Stimulated activated CD4-positive, alpha-beta T cell treated with anti-CD3 and anti-CD28 coated beads, Interleukin-4, amount 100 ng/mL, for 1 hour (primary cell): ENCODE data around the gene FAM53B.

ENCODE experiments used
- DNase-seq: peaks from one replicate; pipeline ENCODE4 v3.0.0-alpha.2; 2020

FAM53B gene

GRCh38 chr10:124605856-124606812 is 138.0 kb downstream of the FAM53B start:
- DNase-seq: no peak

GRCh38 chr10:124605481-124605855 is 138.7 kb downstream of the FAM53B start:
- no peak for DNase-seq

GRCh38 chr10:124605001-124605370 is 139.2 kb downstream of the FAM53B start:
- DNase-seq: no peak

GRCh38 chr10:124604214-124605000 is 139.8 kb downstream of the FAM53B start:
- DNase-seq: no peak

DNA sequence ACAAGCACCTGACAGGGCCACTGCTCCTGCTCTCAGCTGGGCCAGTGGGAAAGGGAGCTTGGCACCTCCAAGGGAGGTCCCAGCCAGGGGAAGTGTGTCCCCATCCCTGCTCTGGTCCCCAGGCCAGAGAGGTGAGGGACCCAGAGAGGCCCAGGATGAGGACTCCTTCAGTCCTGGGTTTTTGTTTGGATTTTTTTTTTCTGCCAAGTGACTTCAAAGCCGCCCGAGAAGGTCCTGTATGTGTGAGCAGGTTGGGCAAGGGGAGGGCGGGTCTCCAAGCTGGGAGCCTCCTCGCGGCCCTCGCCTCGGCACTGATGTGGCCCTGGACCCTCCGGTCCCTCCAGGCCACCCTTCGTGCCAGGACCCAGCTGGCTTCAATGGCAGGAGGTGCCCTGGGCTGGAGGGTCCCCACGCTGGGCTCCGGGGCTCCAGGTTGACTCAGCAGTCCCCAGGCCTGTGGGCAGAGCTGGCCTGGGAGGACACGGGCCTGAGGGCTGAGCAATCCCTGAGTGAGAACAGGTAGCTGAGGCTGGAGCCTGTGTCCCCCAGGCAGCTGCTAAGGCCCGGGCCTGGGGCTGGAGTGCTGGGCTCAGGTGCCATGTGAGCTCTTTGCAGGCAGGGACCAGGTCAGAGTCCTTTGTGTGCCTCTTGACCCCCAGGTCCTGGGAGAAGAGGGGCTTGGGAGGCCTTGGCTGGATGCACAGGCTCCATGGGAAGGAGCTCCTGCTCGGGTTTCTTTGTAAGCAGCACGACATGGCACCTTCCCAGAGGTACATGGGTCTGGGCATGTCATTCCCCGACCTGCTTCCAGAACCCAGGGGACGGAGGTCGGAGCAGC is 140.6 kb downstream of the FAM53B start:
- no peak for DNase-seq

DNA sequence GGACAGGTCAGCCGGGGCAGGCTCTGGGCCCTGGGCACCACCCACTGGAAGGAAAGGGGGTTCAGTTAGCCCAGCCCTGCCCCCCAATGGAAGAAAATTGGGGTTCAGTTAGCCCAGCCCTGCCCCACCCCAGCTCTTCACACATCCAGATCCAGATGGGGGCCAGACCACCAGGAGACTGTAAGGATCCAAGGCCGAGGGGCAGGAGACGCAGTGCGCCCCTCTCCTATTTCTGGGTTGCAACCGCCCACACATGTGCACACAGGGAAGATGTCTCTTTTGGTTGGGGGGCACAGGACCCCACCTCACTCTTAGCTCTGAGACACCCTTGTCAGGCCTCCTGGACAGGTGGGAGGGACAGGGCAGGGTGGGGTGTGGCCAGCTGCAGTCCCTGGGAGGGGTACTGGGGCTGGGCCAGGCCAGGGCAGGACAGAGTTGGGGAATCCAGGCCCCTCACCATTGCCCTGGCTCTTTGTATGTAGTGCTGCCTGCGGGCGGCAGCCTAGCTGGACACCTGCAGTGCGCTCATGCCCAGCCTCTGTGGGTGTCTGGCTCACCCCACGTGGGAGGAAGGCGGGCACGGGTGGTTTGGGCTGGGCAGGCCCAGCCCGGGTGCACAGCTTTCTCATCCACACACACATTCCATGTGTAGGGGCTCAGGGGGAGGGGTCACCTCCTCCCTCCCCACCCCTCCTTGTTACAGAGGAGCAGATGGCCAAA is 141.4 kb downstream of the FAM53B start:
- no peak for DNase-seq

DNA sequence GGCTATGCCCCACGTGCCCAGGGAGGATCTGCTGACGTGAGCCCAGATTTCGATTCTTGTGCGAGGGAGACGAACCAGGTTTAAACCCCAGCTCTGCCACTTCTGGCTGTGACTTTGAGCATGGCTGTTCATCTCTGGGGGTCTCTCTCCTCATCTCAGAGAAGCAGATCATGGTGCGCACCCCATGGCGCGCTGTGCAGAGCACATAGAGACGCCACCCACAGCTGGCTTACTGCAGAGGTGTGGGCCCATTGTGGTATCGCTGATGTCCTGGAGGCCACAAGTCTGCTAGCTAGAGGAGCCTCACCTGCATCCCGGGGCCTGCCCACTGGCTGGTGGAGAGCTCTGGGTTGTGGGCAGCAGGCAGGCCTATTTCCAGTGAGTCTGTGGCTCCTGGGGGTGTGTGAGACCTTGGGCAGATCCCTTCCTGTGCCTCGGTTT is 142.0 kb downstream of the FAM53B start:
- no peak for DNase-seq

- DNase-seq: no peak
Measured at GRCh38 chr10:124601431-124602120, 142.6 kb downstream of the FAM53B start.

DNA sequence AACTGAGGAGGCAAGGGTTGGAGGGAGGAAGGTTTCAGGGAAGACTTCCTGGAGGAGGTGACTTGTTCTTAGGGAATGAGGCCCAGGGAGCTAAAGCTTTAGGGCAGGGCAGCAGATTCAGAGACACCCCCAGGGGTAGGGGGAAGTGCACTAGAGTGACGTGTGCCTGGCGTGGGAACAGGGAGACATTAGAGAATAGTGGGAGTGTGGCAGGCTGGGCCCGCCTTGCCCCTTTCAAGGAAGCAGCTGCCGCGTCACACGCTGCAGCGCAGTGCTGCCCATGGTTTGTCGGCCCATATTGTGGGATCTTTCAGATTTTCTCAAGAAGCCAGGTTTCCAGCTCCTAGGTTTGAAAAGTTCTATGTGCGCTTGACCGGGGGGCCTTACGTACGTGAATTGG is 143.2 kb downstream of the FAM53B start:
- DNase-seq: no peak

DNA sequence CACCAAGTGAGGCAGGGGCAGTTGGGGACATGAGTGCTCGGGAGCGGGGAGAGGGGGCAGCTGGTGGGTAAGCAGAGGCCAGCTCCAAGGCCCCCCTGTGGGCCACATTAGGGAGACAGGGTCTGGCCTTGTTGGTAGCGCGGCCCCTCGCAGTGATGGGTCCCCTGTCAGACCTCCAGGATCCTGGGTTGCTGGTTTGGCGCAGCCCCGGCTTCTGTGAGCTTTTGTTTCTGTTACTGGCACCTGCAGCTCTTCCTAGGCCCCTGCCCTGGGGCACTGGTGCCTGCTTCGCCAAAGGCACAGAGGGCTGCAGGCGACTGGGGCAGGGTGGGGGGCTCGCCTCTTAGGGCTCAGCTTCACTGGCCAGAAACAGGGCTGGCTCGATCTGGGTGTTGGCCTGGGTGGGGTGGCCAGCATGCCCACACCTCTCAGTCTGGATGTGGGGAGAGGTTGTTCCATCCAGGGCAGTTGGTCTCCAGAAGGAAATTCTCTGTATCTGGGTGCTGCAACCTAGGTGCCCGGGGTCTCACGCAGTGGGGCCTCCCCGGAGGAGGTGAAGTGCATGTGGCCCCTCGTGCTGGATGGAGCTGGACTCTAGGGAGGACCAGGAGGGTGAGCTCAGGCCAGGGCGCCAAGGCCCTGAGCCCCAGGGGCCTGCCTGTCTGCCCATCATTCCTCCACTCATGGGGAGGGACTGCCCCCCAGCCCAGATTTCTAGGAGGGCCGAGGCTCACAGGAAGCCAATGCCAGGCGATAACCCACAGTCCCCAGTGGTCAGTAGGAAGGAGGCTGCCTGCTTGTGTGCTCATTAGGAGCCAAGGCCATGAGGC is 143.9 kb downstream of the FAM53B start:
- no peak for DNase-seq

DNA sequence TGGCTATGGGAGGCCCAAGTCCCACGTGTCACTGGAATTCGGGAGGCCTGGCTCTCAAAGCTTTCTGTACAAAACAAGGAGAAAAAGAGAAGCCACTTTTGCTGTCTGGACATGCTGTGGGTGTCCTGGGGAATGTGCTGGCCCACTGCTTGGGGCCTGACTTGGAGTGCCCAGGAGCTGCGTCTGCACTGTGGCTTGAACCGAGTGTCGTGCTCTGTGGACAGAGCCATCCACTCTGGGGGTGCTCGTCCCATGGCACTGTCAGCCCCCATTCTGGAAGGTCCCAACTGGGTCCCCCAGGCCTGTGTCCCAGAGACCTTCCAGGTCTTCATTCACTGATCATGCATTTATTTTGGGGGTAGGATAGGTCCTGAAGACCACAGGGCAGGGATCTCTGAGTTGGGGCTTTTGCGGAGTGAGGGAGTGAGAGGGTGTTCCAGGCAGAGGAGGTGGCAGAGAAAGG is 144.6 kb downstream of the FAM53B start:
- DNase-seq: no peak

DNA sequence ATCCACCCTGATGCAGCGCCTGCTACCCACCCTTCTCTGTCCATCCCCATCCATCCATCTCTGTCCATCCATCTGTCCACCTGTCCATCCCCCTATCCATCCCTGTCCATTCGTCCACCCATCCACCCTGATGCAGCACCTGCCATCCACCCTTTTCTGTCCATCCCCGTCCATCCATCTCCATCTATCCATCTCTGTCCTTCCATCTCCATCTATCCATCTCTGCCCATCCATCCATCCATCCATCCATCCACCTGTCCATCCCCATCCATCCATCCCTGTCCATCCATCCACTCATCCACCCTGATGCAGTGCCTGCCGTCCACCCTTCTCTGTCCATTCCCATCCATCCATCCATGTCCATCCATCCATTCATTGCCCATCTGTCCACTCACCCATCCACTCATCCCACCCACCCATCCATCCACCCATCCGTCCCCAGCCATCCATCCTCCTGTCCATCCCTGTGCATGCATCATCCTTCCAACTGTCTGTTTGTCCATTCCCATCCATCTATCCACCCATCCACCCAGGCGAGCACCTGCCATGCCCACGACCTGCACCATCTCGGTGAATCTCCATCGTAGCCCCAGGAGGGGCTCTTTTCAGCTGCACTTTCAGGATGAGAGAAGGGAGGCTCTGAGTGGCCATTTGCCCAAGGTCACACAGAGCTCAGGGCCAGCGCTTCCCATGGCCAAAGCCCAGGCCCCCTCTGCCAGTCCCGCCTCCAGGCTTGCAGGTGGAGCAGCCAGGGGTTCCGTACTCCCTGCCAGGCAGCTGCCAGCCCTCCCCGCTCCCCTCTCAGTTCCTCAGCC is 145.2 kb downstream of the FAM53B start:
- no peak for DNase-seq

- DNase-seq: no peak
Measured at GRCh38 chr10:124598196-124598595, 146.0 kb downstream of the FAM53B start.

DNA sequence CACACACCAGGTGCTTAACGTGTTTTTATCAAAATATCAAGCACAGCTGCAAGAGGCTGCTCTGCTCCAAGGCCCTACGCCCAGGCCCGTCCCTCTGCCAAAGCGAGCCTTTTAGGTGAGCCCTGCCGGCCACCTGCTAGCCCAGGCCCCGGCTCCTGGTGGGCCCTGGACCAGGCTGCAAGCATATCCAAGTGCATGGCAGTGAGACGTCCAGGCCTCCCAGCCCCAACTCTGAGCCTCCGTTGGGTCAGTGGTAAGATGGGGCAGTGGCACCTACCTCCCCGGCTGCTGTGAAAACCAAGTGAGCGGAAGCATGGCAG is 146.4 kb downstream of the FAM53B start:
- DNase-seq: no peak

- no peak for DNase-seq
Measured at GRCh38 chr10:124596962-124597845, 147.0 kb downstream of the FAM53B start.

DNA sequence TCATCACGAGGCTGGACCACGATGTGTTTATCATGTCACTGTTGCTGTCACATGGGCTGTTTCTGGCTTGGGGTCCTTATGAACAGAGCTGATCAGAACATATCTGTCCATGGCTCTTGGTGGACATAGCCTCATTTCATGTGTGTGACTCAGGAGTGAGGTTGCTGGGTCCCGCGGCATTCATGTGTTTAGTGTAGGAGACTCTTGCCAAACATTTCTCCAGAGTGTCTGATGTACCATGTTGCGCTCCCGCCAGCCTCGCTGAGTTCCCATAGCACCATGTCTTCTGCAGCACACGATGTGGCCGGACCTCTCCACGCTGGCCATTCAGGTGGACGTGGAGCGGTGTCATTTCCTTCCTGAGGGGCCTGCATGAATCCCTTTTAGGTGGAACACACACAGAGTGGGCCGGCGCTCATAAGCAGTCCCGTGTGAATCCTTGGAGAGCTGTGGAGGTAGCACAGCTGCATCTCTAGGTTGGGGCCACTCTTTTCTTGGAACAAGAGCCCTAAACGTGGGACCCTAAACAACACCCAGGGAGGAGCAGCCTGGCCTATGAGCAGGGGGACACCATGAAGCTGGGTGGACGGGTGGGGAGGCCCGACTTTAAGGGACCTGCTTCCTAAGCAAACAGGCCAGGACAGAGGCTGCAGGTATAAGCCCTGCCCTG is 147.9 kb downstream of the FAM53B start:
- no peak for DNase-seq

- no peak for DNase-seq
Measured at GRCh38 chr10:124595143-124595883, 148.9 kb downstream of the FAM53B start.

- no peak for DNase-seq
Measured at GRCh38 chr10:124594240-124594639, 149.9 kb downstream of the FAM53B start.
